BLaER1 (cell line): ENCODE data around the gene ELAVL2.

ENCODE experiments used
- H3K27ac ChIP-seq: shearing (Covaris generic); formaldehyde crosslinking; 2 replicates; pipeline ENCODE4 v1.8.1; 2022
- H3K27me3 ChIP-seq: shearing (Covaris generic); formaldehyde crosslinking; 2 replicates; pipeline ENCODE4 v1.8.1; 2022
- H3K36me3 ChIP-seq: shearing (Covaris generic); formaldehyde crosslinking; 2 replicates; pipeline ENCODE4 v1.8.1; 2022
- H3K4me1 ChIP-seq: shearing (Covaris generic); formaldehyde crosslinking; 2 replicates; pipeline ENCODE4 v1.8.1; 2022
- H3K4me2 ChIP-seq: shearing (Covaris generic); formaldehyde crosslinking; 2 replicates; pipeline ENCODE4 v1.8.1; 2022
- H3K4me3 ChIP-seq: shearing (Covaris generic); formaldehyde crosslinking; 2 replicates; pipeline ENCODE4 v1.8.1; 2022
- H3K9ac ChIP-seq: shearing (Covaris generic); formaldehyde crosslinking; 2 replicates; pipeline ENCODE4 v1.8.1; 2022
- H3K9me3 ChIP-seq: shearing (Covaris generic); formaldehyde crosslinking; 2 replicates; pipeline ENCODE4 v1.8.1; 2022
- H4K20me1 ChIP-seq: shearing (Covaris generic); formaldehyde crosslinking; 2 replicates; pipeline ENCODE4 v1.8.1; 2022
- Cebpa-rat ChIP-seq: shearing (Covaris generic); IDR thresholded peaks from 2 replicates; pipeline ENCODE4 v1.8.1; 2022

Gene ELAVL2

DNA sequence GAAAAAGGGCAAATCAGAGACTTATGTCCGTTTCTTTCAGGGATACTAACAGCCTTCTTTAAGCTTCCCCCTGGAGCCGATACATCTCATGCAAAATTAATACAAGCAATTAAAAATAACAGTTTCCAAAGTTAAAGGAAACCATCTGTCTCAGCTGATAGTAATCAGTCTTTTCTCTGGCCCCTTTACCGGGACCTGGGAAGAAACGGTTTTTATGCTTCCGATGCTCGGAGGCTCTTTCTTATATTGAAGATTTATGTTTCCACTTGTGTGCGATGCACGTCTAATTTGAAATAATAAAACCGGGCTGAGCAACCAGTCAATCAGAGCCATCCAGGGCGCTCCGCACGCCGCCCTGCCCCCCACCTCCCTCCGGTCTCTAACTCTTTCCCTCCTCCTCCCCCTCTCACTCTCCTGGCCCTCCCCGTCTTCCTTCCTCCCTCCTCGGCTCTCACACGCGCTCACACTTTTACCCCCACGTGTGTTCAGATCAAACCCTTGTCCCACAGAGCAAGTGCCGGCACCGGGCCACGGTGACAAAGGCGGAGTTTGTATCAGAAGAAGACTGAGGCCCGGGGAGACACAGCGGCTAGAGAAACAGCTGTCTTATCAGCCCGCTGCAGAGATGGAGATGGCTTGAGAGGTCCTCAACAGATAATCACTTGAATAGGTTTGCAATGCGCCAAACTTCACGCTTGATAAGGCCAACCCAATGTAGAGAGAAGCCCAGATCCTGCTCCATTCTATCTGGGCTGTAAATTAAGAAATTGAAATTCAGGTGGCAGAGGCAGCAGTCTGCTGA lies 5.1 kb upstream of the ELAVL2 start:
- no peaks in the 10 kb centered on the region for H4K20me1 ChIP-seq
- no peak overlapping the region for H3K4me3 ChIP-seq
- no peaks in the 10 kb centered on the region for H3K4me1 ChIP-seq
- H3K27me3 ChIP-seq = 0 out of 2 replicates have a peak, but pooled peaks cover 3% of the 10 kb centered on the region
- no peaks in the 10 kb centered on the region for H3K9me3 ChIP-seq
- TF ChIP-seq Cebpa-rat = no peak
- H3K9ac ChIP-seq = no peak overlapping the region
- no peak overlapping the region for H3K27ac ChIP-seq
- no peak overlapping the region for H3K4me2 ChIP-seq
- no peaks in the 10 kb centered on the region for H3K36me3 ChIP-seq

DNA sequence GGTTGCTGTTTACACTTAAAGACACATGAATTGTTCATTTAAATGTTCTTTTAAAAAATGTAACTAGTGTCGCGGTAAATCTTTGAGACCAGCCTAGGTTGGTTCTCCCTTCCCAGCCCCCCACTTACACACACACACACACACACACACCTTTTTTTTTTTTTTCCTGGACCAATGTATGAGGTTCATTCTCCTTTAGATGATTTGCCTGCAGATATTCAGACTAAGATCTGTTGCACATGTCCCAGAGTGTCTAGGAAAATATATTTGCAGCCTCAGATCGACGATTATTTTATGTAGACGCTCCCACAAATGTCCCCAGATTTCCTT lies 4.4 kb upstream of the ELAVL2 start:
- H3K27me3 ChIP-seq = 0 out of 2 replicates have a peak, but pooled peaks cover 3% of the 10 kb centered on the region
- H3K4me1 ChIP-seq = no peaks in the 10 kb centered on the region
- no peaks in the 10 kb centered on the region for H3K9me3 ChIP-seq
- no peak overlapping the region for H3K4me2 ChIP-seq
- H3K4me3 ChIP-seq = no peak overlapping the region
- H3K9ac ChIP-seq = no peak overlapping the region
- no peak for TF ChIP-seq Cebpa-rat
- H4K20me1 ChIP-seq = no peaks in the 10 kb centered on the region
- H3K36me3 ChIP-seq = no peaks in the 10 kb centered on the region
- no peak overlapping the region for H3K27ac ChIP-seq

DNA sequence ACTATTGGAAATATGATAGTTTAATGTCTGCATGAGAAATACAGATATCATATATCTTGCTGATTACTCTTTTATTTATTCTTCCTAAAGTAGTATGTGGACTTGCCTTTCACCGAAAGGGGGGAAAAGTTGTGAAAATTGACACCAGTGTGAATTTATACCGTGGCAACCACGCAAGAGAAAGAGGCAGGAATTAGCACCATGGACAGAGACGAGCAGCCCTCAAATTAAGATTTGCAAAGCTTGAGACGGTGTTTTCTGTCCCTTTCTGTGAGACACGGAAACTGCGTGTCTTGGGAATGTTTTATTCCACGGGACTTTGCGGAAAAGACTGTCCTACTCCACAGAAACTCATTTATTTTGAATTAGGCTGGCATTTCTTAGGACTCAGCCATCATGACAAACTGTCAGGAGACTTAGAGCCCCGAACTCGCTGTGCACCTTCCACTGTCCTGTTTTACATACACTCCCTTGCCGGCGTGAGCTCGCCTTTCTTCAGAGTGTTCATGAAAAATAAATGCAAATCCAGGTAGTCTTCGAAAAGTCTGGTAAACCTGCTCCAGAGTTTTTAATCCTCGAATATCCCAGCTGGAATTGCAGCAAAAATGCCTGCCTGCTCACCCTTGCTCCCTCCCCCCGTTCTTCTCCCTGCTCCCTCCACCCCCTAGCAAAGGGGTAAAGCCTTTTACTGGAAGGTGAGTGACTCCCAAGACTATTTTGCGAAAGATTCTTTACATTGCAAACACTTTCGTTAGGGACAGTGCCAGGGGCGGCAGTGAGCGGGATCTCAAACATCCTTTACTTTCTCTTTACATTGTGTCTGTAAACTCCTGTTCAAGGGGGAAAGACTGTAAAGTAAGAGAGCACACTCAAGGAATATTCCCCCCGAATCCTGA lies 3.8 kb upstream of the ELAVL2 start:
- Histone ChIP-seq H3K4me3 (no peak overlapping the region), H3K27ac (no peak overlapping the region), H3K27me3 (0 out of 2 replicates have a peak, but pooled peaks cover 3% of the 10 kb centered on the region), H3K9me3 (no peaks in the 10 kb centered on the region), H3K4me1 (no peaks in the 10 kb centered on the region), H3K9ac (no peak overlapping the region), H3K36me3 (no peaks in the 10 kb centered on the region), H4K20me1 (no peaks in the 10 kb centered on the region), H3K4me2 (no peak overlapping the region)
- no peak for TF ChIP-seq Cebpa-rat

DNA sequence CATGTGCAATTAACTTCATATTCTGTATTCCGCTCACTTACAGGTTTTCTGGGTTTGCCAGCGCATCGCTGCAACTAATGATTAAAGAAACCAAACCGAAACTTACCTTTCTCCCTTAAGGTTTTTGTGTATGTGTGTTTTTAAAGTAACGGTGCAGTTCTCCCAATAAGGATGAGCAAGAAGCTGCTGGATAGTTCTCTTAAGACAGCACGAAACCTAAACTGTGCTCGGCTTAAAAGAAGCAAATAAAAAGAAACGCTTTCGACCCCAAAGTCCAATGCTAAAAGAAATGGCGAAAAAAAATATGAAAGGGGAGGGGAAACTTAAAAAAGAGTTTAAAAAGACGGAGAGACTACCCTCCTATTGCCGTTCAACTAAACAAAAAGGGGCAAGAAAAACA lies 340 bp downstream of the ELAVL2 start:
- Histone ChIP-seq H3K27me3 (no peaks in the 10 kb centered on the region), H3K4me2 (no peak overlapping the region), H3K4me1 (no peaks in the 10 kb centered on the region), H3K9me3 (peaks cover 32% of the 10 kb centered on the region), H3K9ac (no peak overlapping the region), H3K4me3 (no peak overlapping the region), H4K20me1 (no peaks in the 10 kb centered on the region), H3K36me3 (no peaks in the 10 kb centered on the region), H3K27ac (no peak overlapping the region)
- no peak for TF ChIP-seq Cebpa-rat

DNA sequence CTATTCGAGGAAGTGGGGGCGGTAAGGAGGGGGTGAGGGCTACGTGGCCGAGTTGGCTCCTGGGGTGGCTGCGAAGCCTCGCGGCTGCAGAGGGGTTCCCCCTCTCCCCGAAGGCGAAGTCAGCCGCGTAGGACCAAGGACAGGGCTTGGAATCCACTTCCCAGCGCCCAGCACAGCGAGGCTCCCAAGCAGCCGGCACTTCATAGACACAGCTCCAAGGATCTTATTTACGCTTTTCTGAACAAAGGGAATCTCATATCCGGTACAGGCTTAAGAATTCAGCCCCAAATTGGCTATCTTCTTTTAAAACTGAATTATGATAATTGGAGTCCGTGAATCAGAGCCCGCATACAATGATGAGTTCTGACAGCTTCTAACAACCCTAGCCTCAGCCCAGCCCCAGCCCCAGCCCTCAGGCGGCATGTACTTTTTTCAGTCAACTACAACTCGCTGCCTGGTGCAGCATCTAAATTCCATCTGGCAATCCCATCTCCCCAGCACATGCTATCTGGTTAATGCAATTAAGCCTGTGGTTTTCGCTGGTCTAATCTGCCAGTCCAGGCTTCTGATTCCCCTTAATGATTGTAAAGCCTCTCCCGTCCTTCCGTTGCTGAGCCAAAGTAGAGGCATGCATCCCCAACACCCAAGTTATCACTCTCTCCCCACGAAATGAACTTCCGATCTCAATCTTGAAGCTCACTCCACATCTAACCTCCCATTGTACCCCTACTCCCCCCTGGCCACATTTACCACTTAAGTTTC lies 1.0 kb downstream of the ELAVL2 start:
- Histone ChIP-seq H3K9ac (no peak overlapping the region), H3K9me3 (peaks cover 37% of the 10 kb centered on the region), H3K36me3 (no peaks in the 10 kb centered on the region), H3K4me2 (no peak overlapping the region), H3K4me3 (no peak overlapping the region), H3K4me1 (no peaks in the 10 kb centered on the region), H3K27ac (no peak overlapping the region), H3K27me3 (no peaks in the 10 kb centered on the region), H4K20me1 (no peaks in the 10 kb centered on the region)
- no peak for TF ChIP-seq Cebpa-rat

DNA sequence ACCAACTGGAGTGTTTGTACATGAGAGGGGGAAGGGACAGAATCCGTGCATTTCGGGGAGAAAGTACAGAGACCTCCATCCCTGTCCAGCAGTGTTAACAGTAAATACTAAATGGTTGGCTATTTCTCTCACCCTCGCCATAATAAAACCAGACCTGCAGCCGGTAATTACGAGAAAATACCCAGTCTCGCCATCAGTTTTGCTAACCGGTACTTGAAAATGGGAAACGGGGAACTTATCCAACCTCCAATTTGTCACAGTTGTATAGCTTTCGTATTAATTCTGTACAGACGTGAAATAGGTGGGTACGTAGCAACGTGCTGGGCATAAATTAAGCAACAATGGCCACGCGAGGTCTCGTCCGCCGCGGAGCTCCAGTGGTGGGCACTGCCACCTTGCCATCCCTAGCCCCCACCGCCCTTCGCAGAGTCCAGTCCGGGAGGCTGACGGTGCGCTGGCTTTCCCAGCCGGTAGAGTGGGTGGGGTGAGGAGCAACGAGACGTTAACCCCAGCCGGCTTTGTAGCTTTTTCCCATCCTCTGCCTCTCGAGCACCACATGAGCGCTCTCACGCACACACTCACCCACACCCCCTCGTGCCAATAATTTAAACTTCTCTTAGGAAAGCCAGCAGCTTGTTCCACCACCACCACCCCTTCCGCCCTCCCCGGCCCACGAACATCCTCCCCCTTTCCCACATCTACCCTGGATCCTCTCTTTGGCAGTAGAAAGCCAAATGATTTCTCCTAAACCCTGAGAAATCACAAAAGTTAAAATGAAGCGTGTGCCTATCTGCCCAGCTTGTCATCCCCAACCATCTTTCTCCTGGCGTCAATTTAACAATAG lies 1.8 kb downstream of the ELAVL2 start:
- Histone ChIP-seq H3K36me3 (no peaks in the 10 kb centered on the region), H3K4me1 (no peaks in the 10 kb centered on the region), H3K27me3 (no peaks in the 10 kb centered on the region), H3K9ac (no peak overlapping the region), H3K4me3 (no peak overlapping the region), H3K27ac (no peak overlapping the region), H4K20me1 (no peaks in the 10 kb centered on the region), H3K9me3 (peaks cover 37% of the 10 kb centered on the region), H3K4me2 (no peak overlapping the region)
- no peak for TF ChIP-seq Cebpa-rat

DNA sequence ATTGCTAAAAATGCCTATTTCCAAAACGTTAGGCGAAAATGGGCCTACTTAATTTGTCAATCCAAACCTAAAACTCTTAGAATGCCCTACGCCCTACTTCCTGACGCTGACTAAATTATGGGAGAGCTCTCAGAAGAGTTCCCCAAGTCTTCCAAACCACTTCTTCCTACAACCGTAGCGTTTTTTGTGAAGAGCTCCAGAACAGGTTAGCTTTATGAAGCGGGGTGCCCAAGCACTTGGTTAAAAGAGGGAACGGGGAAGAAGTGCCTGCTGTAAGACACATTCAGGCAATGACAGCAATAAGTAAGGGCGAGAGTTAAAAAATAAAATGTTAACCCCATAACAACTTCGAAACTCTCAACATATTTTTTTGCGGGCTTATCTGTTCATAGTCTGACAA lies 2.8 kb downstream of the ELAVL2 start:
- H3K4me3 ChIP-seq = no peak overlapping the region
- no peak for TF ChIP-seq Cebpa-rat
- no peak overlapping the region for H3K9ac ChIP-seq
- H3K27ac ChIP-seq = no peak overlapping the region
- no peaks in the 10 kb centered on the region for H3K4me1 ChIP-seq
- H4K20me1 ChIP-seq = no peaks in the 10 kb centered on the region
- no peak overlapping the region for H3K4me2 ChIP-seq
- peaks cover 37% of the 10 kb centered on the region for H3K9me3 ChIP-seq
- no peaks in the 10 kb centered on the region for H3K27me3 ChIP-seq
- H3K36me3 ChIP-seq = no peaks in the 10 kb centered on the region

DNA sequence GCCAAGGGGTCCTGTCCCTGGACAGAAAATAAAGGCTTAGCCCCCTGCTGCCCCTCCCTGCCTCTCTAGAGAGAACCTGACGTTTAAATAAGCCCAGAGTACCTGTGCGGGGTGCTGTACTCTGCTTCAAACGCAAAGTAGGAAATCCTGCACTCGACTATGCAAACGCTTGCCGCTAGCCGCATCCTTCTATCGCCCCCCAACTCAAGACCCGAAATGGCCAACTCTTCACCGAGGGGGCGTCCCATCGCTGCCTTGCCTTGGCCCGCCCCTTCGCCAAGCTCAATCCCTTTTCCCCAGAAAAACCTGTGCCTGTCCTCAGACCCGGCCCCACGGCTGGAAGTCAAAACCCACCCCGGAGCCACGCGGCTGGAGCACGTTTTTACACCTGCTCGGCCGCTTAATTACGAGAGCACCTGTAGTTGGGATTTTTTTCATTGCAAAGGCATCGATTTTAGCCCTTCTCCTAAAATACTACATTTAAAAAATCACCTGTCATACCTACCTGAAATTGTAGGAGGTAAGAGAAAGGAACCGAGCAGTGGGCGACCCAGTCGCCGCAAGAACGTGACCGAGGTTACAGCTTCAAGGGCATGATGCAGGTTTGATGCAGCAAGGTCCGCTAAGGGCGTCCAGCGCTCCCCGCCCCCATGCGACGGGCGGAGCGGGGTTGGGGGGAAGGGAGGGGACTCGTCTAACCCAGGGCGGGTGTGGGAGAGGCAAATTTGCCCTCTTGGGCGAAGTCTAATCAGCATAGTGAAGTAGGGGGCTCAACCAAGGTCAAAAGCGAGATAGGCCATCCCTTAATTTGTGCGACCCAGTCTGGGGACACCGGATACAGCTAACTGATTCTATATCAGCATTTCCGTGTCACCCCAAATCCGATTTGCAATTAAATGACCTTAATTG lies 3.5 kb downstream of the ELAVL2 start:
- Histone ChIP-seq H3K4me2 (no peak overlapping the region), H3K9ac (no peak overlapping the region), H3K27ac (no peak overlapping the region), H3K9me3 (peaks cover 37% of the 10 kb centered on the region), H4K20me1 (no peaks in the 10 kb centered on the region), H3K4me1 (no peaks in the 10 kb centered on the region), H3K27me3 (no peaks in the 10 kb centered on the region), H3K4me3 (no peak overlapping the region), H3K36me3 (no peaks in the 10 kb centered on the region)
- no peak for TF ChIP-seq Cebpa-rat
